GM13976 (cell line): ENCODE results near the gene ACAA1.

ENCODE experiments used
- DNase-seq: peaks from one replicate; pipeline ENCODE4 v3.0.0; 2012; ENCODE audit warnings: low spot score
- CTCF ChIP-seq: IDR thresholded peaks from 2 replicates; pipeline ENCODE4 v1.5.1; 2012; ENCODE audit warnings: borderline replicate concordance, mild to moderate bottlenecking; ENCODE audit not compliant: insufficient read depth; ENCODE audit errors: extremely low read depth, missing control alignments, control extremely low read depth
- in situ Hi-C: fragments of 300-500 bp; cut with MboI; formaldehyde crosslinking; loops from one replicate; pipeline ENCODE4 v1.12.0; 2022; ENCODE audit warnings: low sequenced_read_pairs, mixed read lengths, inconsistent platforms; ENCODE audit not compliant: unreplicated experiment

ACAA1 gene

GRCh38 chr3:38124324-38125122 is 12.4 kb downstream of the ACAA1 start:
- no peak for TF ChIP-seq CTCF
- in situ Hi-C loops, result loop anchor here (25.0 kb wide), 1 partner anchor 363 kb away; the partner anchor contains the start of gene EXOG
- DNase-seq, result no peak

- no peak for DNase-seq
- no peak for TF ChIP-seq CTCF
- in situ Hi-C loops, result no loop called here
Observed at GRCh38 chr3:38122712-38123290, 14.1 kb downstream of the ACAA1 start.

- in situ Hi-C loops, result no loop called here
- TF ChIP-seq CTCF, result no peak
- no peak for DNase-seq
Observed at GRCh38 chr3:38121832-38122461, 15.0 kb downstream of the ACAA1 start.

- DNase-seq, result no peak
- in situ Hi-C loops, result no loop called here
- TF ChIP-seq CTCF, result no peak
Observed at GRCh38 chr3:38121451-38121831, 15.5 kb downstream of the ACAA1 start.

GRCh38 chr3:38120693-38121450 is 16.1 kb downstream of the ACAA1 start:
- in situ Hi-C loops, result no loop called here
- no peak for TF ChIP-seq CTCF
- DNase-seq, result no peak

- DNase-seq, result no peak
- in situ Hi-C loops, result no loop called here
- TF ChIP-seq CTCF, result no peak
Observed at GRCh38 chr3:38119821-38120692, 16.9 kb downstream of the ACAA1 start.
